GM18499 (cell line): ENCODE data around the gene BUD13.

Source experiments
- ATAC-seq: cut with Tn5 transposase; IDR thresholded peaks from one replicate; pipeline ENCODE4 v1.9.1; 2021; ENCODE audit warnings: moderate number of reproducible peaks; ENCODE audit not compliant: insufficient read depth, unreplicated experiment

Gene BUD13

DNA sequence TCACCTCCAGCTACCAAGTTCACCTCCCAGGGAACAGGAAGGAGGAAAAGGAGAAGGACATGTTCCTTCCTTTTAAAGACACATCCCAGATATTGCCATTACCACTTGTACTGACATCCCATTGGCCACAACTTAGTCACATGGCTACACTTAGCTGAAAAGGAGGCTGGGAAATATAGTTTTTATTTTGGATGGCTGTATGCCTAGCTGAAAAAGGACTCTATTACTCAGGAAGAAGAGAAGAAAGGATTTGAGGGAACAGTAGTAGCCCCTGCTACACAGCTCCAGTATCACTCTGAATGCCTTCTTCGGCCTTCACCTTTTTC, 20.9 kb upstream of the BUD13 start:
- no peak for ATAC-seq

DNA sequence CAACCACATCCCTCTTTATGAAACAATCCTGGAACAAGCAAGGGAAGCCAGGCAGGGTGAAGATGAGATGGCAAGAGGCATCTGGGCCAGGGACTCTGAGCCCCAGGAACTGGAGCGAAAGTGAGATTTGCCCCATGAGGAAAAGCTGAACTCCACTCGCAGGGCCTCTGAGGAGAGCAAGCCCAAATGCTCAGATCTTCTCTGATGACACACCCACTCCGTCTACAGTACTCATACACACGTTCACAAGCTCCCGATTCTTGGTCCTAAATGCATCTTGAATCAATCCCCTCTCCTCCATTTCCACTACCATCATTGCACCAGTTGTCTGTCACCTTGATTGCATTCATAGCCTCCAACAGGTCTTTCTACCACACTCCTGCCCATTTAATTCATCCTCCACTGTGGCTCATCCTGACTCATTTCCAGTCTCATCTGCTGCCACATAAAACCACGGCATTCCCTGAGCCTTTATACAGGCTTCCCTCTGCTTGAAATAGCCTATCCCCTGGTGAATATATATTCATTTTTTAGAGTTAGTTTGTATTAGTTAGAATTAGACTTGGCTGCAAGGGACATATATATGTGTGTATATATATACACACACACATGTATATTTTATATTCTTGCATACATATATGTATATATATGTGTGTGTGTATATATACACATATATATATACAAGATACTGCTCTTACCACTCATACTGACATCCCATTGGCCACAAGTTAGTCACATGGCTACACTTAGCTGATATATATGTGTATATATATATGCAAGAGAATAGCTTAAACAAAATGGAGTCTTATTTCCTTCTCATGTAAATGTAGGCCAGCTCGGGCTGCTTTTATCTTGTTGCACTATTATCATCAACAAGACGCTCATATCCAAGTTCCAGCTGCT, 20.3 kb upstream of the BUD13 start:
- ATAC-seq, result no peak

DNA sequence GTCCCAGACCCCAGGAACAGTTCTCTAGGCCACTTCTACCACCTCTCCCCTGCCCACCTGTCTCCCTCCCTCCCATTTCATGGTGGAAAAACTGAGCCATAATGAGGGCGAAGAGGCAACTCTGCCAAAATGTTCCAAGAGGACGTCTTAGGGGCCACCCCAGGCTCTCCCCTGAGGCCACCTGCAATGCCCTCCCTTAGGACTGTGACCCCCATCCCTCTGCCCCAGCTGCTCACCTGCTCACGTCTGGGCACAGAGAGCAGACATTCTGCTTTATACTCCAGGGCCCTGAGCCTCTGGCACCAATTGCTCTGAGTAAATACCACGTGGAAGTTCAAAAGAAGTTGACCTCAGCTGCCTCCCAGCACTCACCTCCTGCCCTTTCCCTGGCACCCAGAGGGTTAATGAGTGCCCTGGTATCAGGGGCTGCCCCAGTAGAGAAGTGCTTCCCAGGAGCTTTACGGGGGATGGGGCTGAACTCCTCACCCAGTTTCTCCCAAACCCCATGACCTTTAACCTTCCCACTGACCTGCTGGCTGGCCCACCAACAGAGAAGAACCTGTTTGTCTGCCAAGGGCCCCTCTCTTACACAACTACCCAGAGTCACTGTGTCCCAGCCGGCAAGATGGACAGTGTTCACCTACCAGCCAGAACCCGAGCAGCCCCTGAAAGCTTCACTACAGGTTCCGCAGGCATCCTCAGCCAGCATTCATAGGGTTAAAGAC, 19.5 kb upstream of the BUD13 start:
- no peak for ATAC-seq

DNA sequence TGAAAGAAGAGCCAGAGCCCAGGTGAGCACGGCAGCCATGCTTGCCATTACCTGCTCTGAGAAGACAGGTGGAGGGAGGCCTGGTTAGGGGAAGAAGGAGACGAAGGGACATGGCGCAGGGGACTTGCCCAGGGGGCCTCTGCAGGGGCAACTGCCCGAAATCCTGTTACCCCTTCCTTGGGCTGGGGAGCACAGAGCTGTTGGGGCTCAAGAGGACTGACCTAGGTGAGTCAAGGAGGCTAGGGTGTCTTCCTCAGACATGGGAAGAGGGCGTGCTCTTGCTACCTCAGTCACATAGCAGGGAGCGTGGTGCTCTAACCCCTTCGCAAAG, 19.0 kb upstream of the BUD13 start, which contains the start of gene APOA5:
TSS of gene APOA5 (minus strand) at position 67 of the 331 bp plus-strand sequence. CDS start at position 48, 19 bp downstream.
- no peak for ATAC-seq

DNA sequence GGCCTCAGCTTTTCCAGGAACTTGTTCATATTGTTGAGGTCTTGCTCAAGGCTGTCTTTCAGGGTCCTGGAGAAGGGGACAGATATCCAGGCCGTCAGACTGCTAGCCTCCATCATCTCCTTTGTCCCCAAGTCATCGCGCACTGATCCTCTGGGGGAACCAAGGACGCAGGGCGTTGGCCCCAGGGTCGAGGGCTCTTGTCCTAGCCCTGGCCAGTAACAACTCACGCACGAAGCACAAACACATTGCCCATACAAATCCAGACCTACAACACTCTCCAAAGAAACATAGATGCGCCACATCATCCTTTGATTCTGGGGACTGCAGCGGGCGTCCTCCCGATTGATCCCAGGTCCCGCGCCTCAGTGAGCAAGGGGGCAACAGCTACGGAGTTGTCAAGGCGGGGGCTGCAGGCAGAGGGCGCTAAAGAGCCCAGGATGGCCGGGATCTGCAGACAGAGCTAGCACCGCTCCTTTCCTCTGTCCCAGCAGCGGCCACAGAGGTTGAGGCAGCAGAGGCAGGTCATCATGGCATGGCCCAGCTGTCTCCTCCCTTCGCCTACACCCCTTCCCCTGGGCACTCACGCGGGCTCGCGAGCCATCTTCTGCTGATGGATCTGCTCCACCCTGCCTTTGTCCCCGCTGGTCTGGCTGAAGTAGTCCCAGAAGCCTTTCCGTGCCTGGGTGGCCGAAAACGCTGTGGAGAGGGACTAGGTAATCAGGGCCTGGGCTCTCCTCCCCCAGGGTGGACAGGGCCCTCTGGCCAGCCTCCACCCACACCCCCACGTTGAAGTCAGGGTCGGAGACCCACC, 18.4 kb upstream of the BUD13 start:
- no peak for ATAC-seq

DNA sequence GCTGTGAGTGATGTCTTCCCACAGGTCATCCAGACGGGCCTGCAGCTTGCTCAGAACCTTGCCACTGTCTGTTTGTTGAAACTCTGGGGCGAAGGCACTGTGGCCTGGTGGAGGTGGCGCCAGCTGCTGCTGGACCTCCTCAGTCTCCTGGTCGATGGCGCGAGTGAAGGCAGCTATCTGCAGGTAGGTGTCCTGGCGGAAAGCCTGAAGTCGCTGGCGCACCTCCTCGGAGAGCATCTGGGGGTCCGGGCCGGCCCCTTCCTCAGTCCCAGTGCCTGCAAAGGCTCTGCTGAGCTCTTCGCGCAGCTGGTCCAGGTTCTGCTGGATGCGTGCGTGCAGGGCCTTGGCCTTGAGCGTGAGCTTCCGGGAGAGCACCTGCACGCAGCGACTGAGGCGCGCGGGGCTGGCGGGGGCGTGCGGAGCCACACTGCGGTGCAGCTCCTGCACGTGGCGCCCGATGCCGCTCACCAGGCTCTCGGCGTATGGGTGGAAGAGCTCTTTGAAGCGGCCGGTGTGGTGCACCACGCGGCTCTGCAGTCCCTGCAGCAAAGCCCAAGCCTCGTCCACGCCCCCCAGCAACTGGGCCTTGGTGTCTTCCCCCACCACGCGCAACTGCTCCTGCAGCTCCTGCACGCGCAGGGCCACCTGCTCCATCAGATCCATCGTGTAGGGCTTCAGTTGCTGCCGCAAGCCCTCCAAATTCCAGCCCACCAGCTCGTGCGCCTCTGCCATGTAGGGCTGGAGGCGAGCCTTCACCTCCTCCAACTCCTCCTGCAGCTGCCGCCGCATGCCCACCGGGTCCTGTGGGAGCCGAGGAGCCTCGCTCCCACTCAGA, 17.6 kb upstream of the BUD13 start:
- no peak for ATAC-seq

DNA sequence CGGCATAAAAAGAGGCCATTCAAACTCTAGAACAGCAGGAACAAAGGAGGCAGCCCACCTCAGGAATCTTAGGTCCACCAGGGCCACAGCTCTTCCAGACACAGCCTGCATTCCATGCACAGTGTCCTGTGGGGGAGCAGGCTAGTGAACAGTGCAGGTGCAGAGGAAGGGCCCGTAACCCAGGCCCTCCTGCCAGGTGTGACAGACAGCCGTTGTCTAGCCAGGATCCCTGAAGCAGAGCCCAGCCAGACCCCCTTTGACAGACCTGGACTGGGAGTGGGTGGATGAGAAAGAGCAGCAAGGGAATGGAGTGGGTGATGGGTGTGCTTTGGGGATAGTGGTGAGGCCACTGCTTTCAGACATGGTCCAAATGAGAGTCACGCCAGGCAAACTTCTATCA, 16.2 kb upstream of the BUD13 start:
- no peak for ATAC-seq

DNA sequence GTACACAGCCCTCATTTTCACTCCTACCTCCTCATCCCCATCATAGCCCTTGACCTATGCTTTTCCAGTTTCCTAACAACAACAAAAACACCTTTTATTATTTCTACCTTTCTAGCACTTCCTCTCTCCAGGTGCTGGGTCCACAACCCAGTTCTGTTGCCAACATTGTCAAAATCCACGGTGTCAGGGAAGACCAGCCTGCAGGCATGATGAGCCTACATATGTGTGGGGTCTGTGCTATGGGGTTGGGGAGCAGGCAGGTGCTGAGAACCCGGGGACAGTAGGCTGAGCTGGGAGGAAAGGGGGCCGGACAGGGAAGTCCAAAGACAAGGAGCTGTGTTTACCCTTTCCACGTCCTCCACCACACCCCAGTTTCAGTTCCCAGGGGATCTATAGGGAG, 15.7 kb upstream of the BUD13 start:
- no peak for ATAC-seq

DNA sequence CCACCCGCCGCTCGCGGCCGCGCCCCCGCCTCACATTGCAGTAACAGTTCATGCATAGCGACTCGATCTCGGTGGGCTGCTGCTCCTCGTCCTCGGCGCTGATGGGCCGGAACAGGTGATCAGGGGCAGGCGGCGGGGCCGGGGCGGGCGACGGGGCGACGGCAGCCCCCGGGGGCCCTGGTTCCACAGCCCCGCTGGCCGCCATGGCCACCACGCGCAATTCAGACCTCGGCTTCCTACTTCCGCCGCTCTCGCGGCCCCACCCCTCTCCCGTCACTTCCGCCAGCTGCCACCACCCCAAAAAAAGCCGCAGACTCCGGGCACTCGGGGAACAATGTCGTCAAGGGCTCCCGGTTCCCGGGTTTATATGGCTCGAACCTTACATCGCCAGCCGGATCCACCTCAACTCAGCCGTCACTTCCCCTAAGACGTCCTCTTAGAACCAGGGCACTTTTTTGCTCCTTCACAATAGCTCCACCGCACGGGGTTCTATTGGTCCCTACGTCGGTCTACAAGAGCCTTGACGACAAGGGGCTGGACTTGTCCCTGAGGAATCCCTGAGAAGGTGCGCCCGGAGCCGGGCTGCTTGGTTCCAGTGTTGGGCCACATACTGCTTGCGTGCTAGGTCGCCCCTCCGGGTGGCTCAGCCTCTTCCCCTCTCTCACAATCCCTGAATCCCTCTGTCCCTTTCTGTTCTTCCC, 15.1 kb upstream of the BUD13 start, which contains the start of gene ZPR1:
TSS of gene ZPR1 (minus strand) at position 238 of the 701 bp plus-strand sequence. CDS start at position 205, 33 bp downstream.
- no peak for ATAC-seq

DNA sequence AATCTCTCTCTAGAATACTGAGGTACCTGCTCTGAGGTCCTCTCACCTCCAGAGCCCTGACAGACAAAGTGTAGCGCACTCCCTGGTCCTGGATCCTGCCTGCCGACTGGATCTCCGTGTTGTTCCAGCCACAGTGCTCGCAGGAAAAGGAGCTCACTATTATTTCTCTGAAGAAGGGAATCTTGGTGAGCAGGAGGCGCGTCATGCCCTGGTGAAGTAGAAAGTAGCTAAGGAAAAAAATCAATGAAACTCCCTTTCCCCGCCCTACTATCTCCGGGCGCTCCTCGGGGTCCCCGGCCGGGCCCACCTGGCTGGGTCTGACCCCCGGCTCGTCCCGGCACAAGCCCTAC, 14.6 kb upstream of the BUD13 start:
- ATAC-seq, result no peak

DNA sequence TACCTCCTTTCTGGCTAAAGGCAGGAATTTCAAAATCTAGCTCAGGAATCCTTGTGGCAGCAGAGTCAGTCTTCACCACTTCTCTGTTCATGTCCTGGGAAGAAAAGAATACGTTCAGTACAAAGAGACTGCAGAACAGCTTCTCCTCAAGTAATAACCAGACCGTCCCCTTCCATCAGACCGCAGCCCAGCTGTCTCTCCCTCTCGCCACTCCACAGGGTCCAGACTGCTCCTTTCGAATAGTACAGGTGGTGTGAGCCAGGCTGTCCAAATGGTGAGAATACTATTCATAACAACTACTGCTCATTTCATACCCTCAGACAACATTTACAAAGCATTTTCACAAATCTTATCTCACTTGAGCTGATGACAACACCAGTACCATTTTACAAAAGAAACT, 14.2 kb upstream of the BUD13 start:
- no peak for ATAC-seq

DNA sequence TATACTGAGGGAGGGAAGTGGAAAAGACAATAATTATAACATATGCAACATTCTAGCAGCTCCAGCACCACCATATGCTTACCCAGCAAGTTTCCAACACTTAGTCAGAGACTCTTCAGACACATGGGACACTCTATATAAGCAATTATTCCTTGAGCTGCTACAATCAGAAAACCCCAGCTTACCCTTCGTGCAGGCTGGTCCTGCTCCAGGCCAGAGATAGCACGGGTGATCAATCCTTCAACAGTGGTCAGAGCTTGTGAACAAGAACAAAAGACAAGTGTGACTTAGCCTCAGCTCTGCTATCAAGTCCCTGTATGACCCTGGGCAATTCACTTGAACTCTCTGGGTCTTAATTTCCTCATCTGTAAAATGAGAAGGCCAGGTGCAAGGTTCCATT, 13.5 kb upstream of the BUD13 start:
- ATAC-seq, result no peak

DNA sequence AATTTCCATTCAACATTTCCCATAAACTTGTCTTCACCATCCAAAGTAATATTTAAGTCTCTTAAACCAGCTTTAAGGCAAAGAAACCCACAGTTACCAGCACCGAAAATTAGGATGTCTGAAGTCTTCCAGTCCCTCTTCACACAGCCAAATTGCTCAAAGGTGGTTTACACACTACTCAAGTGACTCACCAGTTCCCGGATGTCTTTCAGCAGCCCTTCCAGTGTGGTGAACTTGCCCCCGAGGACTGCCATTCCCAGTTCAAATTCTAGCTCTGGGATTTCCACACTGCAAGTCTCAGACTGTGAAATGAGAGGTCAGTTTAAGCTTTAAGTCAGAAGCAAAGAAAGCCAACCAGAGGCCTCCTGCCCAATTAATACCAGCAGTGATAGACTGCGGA, 9.9 kb upstream of the BUD13 start:
- ATAC-seq, result no peak

DNA sequence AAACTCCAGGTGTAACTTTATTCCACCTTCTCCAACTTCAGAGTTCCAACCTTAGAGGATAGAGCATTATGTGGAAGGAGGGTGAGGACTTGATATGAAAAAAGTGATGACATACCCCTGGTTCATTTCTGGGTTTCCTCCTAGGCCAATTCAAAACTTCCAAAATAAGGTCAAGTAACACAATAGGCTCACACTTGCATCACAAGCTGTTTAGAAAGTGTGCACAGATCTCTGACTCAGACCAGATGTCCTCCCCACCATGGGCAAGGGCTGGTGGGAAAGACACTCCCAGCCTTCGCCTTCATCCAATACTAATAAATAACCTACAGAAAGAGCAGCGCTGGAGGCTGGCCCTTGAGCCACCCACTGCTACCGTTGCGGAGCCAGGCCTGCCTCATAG, 5.8 kb upstream of the BUD13 start:
- ATAC-seq, result no peak

DNA sequence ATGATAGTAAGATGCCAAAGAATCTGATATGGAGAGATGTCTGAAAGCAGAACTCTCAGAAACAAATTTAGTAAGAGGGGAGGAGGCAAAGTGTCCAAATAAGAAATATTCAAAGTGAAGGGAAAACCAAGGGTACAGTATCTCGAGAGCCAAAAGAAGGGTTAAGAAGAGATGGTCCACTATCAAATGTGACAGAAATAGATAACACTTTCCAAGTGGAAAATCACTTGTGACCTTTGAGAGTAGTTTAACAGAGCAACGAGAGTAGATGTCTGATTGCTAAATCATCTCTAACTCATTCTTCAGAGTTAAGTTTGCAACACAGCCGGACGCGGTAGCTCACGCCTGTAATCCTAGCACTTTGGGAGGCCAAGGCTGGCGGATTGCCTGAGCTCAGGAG, 4.3 kb upstream of the BUD13 start:
- no peak for ATAC-seq

DNA sequence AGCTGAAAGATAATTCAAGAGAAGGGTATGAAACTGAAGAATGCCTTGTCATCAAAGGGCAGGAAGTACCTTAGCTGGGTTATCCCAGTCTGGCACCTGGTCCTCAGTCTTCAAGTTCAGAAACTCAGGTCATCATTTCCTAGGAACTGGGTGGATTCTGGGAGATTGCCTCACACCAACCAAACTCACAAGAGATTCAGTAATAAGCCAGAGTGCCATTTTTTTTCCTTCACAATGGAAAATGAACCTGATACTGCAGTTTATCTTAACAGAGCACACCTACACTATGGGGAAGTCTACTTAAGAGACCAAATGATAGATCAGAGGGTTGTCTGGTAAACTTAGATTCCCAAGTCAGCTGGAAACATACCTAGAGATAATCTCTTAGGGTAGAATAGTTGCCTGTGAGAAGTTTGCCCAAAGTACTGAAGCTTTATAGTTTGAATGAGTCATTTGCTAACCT, 3.8 kb upstream of the BUD13 start:
- ATAC-seq, result no peak

DNA sequence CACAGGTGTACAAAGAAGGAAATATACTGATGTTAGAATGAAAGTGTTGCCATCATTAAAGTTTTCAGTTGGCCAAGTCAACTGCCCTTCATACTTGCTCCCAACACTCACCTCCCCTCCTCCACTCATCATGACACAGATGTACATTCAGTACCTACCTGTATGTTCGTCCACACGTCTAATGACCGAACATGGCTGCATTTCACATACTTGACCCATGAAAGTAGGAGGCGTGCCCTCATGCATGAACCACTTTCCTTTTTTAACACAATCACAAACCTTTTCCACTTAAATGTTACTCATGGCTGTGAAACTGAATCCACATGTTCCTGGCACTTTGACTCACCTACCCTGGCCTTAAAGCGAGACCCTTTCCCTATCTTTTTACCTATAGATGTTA, 3.2 kb upstream of the BUD13 start:
- ATAC-seq, result no peak

DNA sequence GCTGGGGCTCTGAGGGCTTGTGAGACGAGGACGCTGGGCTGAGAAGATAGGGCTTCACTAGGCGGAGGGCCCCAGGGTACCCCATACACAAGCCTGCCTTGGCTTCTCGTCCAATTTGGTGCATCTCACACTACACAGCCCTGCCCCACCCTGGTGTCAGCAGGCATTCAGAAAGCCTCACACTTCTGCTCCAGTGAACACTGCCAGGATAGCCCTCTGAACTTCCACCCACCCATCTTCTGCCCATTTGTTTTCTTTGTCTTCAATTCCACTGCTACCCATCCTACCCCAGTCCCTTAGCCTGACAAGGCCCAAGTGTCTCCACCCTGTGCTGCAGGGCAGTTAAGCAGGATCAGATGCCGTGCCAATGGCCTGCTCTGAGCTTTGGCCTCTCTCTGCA, 1.9 kb upstream of the BUD13 start:
- ATAC-seq, result no peak
